Esophagus squamous epithelium (tissue), 5 donors: ENCODE data around the gene SLC39A10. TPM values are rescaled to one million over a fixed set of nuclear protein-coding genes. Genes with fewer than 3 reads are reported as not detected.

Experiments
- DNase-seq: peaks from one replicate; lab custom pipeline; 2025; lab: John Stamatoyannopoulos, UW
- H3K27ac ChIP-seq, 4 donors: fragments of 200-600 bp; sonication (generic); one replicate each; pipeline ENCODE4 v1.5.1; 2016 to 2019; ENCODE audit warnings: mild to moderate bottlenecking in 1 of 4
- H3K27me3 ChIP-seq, 4 donors: fragments of 200-600 bp; sonication (generic); 1 replicate in 3 of 4; 2 replicates in 1 of 4; pipeline versions ENCODE4 v1.5.1 to v1.6.0; 2017 to 2021; ENCODE audit warnings: antibody characterized with exemption in 1 of 4
- H3K36me3 ChIP-seq, 3 donors: fragments of 200-600 bp; sonication (generic); one replicate each; pipeline ENCODE4 v1.5.1; 2016 to 2019
- H3K4me1 ChIP-seq, 3 donors: fragments of 200-600 bp; sonication (generic); one replicate each; pipeline ENCODE4 v1.5.1; 2017 to 2019
- H3K4me3 ChIP-seq, 4 donors: fragments of 200-600 bp; sonication (generic); 1 replicate in 3 of 4; 2 replicates in 1 of 4; pipeline ENCODE4 v1.5.1; 2016 to 2019; ENCODE audit warnings: mild to moderate bottlenecking in 2 of 4, moderate library complexity in 1 of 4
- H3K9me3 ChIP-seq, 3 donors: fragments of 200-600 bp; sonication (generic); one replicate each; pipeline ENCODE4 v1.5.1; 2016 to 2019
- POLR2A ChIP-seq, 4 donors: fragments of 450-650 bp; IDR thresholded peaks; one replicate each; pipeline ENCODE4 v1.6.1; 2017; ENCODE audit warnings: antibody characterized with exemption in 4 of 4, mild to moderate bottlenecking in 4 of 4, moderate library complexity in 3 of 4
- WGBS, 2 donors: methylation state at CpG; one replicate each; pipeline ENCODE4 v1.1.5; 2018; 5-methylcytosine and 5-hydroxymethylcytosine counted together
- intact Hi-C: fragments of 100-400 bp; cut with DNase I; formaldehyde crosslinking; loops from one replicate; pipeline ENCODE4 v1.15.0; 2022
- total RNA-seq, 4 donors: library from RNA; depleted of rRNA; stranded (reverse); fragments of >200 nt; gene quantifications; one replicate each; pipeline ENCODE4 v1.1.0, GENCODE V29; 2016
- TF ChIP-seq, protein P1 (sequence below), 6 experiments: fragments of 450-650 bp in 4 of 6; fragments of 200-600 bp in 2 of 6; sonication (generic) in 2 of 6; IDR thresholded peaks; one replicate each; pipeline ENCODE4 v1.5.1; 2016 to 2019; ENCODE audit warnings: antibody characterized with exemption in 6 of 6, mild to moderate bottlenecking in 4 of 6, moderate library complexity in 4 of 6
- donor health status: DM: yes; HTN: yes; CAD: no.

Gene SLC39A10
- total RNA-seq, 4 donors from 2014 or later = 2.0 to 15.3 (median 9.3) TPM

DNA sequence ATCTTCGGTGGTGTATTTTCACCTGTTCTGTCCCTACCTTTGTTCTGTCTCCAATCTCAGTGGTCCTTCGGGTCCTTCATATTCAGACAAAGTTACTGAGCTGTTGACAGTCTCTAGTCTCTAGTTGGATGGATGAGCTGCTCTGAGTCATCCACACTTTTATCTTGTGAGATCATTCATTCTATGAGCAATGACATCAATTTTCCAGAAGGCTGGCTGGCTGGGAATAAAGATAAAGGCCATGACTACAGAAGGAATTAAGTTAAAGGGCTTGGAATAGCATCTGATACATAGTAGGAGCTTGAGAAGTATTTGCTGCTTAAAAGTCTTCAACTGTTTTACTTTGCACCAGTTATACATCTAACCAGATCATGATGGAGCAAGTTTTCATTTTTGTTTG lies 43.1 kb upstream of the SLC39A10 start:
- H3K4me3 ChIP-seq = no peak overlapping the region
- H3K36me3 ChIP-seq = no peaks in the 10 kb centered on the region
- H3K4me1 ChIP-seq = peaks cover 0 to 11% (median 0%) of the 10 kb centered on the region in 3 donors
- no peaks in the 10 kb centered on the region for H3K9me3 ChIP-seq
- TF ChIP-seq, protein P1, sequence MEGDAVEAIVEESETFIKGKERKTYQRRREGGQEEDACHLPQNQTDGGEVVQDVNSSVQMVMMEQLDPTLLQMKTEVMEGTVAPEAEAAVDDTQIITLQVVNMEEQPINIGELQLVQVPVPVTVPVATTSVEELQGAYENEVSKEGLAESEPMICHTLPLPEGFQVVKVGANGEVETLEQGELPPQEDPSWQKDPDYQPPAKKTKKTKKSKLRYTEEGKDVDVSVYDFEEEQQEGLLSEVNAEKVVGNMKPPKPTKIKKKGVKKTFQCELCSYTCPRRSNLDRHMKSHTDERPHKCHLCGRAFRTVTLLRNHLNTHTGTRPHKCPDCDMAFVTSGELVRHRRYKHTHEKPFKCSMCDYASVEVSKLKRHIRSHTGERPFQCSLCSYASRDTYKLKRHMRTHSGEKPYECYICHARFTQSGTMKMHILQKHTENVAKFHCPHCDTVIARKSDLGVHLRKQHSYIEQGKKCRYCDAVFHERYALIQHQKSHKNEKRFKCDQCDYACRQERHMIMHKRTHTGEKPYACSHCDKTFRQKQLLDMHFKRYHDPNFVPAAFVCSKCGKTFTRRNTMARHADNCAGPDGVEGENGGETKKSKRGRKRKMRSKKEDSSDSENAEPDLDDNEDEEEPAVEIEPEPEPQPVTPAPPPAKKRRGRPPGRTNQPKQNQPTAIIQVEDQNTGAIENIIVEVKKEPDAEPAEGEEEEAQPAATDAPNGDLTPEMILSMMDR (IDR thresholded peaks at IDR 0.05) = no peak
- no peak for TF ChIP-seq POLR2A (IDR thresholded peaks at IDR 0.05)
- H3K27ac ChIP-seq = peak overlapping the region in 1 of 4 donors; percentile 26
- no peak for DNase-seq
- no peaks in the 10 kb centered on the region for H3K27me3 ChIP-seq
- intact Hi-C loops = no loop called here
- 32 to 40% methylated on average over 2 of the region's 2 CpGs for WGBS, 2 donors

- 84 to 92% methylated on average over 3 of the region's 3 CpGs for WGBS, 2 donors
- intact Hi-C loops = no loop called here
- Histone ChIP-seq H3K4me1 (no peaks in the 10 kb centered on the region), H3K4me3 (no peak overlapping the region), H3K36me3 (no peaks in the 10 kb centered on the region), H3K9me3 (no peaks in the 10 kb centered on the region), H3K27me3 (peaks cover 0 to 4% (median 0%) of the 10 kb centered on the region in 4 donors), H3K27ac (no peak overlapping the region)
- TF ChIP-seq POLR2A (IDR thresholded peaks at IDR 0.05) = no peak
- TF ChIP-seq, protein P1 (IDR thresholded peaks at IDR 0.05) = no peak
- no peak for DNase-seq
These were observed 37.4 kb upstream of the SLC39A10 start for GRCh38 chr2:195619590-195619989.

GRCh38 chr2:195620501-195620900 lies 36.5 kb upstream of the SLC39A10 start:
- 72 to 80% methylated on average over 3 of the region's 3 CpGs for WGBS, 2 donors
- intact Hi-C loops = no loop called here
- TF ChIP-seq, protein P1 (IDR thresholded peaks at IDR 0.05) = no peak
- TF ChIP-seq POLR2A (IDR thresholded peaks at IDR 0.05) = no peak
- Histone ChIP-seq H3K4me1 (no peaks in the 10 kb centered on the region), H3K27me3 (peaks cover 0 to 4% (median 0%) of the 10 kb centered on the region in 4 donors), H3K36me3 (no peaks in the 10 kb centered on the region), H3K27ac (no peak overlapping the region), H3K9me3 (no peaks in the 10 kb centered on the region), H3K4me3 (no peak overlapping the region)
- DNase-seq = no peak

DNA sequence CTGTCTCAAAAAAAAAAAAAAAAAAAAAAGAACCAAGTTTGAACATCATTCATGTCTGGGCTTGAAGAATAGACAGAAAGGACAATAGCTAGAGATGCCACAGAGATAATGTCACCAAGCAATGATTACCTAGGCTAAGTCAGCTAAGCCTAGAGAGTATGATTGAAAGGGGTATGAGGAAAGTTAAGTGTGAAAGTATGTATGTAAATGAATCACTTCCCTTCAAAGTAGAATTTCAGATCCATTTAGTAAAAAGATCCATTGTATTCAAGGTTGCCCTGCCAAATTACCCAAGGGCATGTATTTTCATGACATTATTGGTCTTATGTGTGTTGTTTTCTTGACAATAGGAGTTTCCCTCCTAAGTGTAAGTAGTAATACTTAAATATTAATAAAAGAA lies 34.1 kb upstream of the SLC39A10 start:
- Histone ChIP-seq H3K27ac (no peak overlapping the region), H3K36me3 (no peaks in the 10 kb centered on the region), H3K9me3 (no peaks in the 10 kb centered on the region), H3K4me3 (no peak overlapping the region), H3K27me3 (peaks cover 0 to 4% (median 0%) of the 10 kb centered on the region in 4 donors), H3K4me1 (no peaks in the 10 kb centered on the region)
- TF ChIP-seq, protein P1 (IDR thresholded peaks at IDR 0.05) = no peak
- TF ChIP-seq POLR2A (IDR thresholded peaks at IDR 0.05) = no peak
- DNase-seq = no peak
- intact Hi-C loops = no loop called here

GRCh38 chr2:195626507-195626906 lies 30.5 kb upstream of the SLC39A10 start:
- H3K27me3 ChIP-seq = no peaks in the 10 kb centered on the region
- TF ChIP-seq, protein P1 (IDR thresholded peaks at IDR 0.05) = no peak
- TF ChIP-seq POLR2A (IDR thresholded peaks at IDR 0.05) = no peak
- WGBS, 2 donors = 70 to 78% methylated on average over 2 of the region's 2 CpGs
- no peaks in the 10 kb centered on the region for H3K9me3 ChIP-seq
- intact Hi-C loops = no loop called here
- H3K36me3 ChIP-seq = no peaks in the 10 kb centered on the region
- H3K4me1 ChIP-seq = no peaks in the 10 kb centered on the region
- DNase-seq = no peak
- no peak overlapping the region for H3K4me3 ChIP-seq
- no peak overlapping the region for H3K27ac ChIP-seq
